Measurements from ENCODE around the gene TOPBP1.

DNA sequence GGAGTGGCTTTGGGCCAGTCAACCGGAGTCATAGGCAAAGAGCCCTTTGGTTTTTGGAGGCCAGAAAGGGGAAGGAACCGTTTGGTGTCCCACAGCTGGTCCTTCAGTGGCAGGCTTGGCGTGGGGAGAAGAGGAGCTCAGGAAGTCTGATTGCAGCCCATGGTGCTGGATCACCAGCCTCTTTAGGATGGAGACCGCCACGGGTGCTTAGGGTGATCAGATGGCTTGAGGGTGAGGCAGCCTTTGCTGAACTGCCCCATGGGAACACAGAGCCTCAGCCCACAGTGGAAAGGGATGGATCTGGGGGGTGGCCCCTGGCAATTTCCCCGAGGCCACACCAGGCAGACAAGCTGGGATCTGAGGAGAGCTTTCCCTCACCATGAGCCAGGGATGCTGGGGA is 38.6 kb upstream of the TOPBP1 start:
- TF ChIP-seq, protein P1, sequence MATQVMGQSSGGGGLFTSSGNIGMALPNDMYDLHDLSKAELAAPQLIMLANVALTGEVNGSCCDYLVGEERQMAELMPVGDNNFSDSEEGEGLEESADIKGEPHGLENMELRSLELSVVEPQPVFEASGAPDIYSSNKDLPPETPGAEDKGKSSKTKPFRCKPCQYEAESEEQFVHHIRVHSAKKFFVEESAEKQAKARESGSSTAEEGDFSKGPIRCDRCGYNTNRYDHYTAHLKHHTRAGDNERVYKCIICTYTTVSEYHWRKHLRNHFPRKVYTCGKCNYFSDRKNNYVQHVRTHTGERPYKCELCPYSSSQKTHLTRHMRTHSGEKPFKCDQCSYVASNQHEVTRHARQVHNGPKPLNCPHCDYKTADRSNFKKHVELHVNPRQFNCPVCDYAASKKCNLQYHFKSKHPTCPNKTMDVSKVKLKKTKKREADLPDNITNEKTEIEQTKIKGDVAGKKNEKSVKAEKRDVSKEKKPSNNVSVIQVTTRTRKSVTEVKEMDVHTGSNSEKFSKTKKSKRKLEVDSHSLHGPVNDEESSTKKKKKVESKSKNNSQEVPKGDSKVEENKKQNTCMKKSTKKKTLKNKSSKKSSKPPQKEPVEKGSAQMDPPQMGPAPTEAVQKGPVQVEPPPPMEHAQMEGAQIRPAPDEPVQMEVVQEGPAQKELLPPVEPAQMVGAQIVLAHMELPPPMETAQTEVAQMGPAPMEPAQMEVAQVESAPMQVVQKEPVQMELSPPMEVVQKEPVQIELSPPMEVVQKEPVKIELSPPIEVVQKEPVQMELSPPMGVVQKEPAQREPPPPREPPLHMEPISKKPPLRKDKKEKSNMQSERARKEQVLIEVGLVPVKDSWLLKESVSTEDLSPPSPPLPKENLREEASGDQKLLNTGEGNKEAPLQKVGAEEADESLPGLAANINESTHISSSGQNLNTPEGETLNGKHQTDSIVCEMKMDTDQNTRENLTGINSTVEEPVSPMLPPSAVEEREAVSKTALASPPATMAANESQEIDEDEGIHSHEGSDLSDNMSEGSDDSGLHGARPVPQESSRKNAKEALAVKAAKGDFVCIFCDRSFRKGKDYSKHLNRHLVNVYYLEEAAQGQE (IDR thresholded peaks at IDR 0.05; ENCODE audit: insufficient replicate concordance, low read depth) = no peak
- TF ChIP-seq, protein P2, sequence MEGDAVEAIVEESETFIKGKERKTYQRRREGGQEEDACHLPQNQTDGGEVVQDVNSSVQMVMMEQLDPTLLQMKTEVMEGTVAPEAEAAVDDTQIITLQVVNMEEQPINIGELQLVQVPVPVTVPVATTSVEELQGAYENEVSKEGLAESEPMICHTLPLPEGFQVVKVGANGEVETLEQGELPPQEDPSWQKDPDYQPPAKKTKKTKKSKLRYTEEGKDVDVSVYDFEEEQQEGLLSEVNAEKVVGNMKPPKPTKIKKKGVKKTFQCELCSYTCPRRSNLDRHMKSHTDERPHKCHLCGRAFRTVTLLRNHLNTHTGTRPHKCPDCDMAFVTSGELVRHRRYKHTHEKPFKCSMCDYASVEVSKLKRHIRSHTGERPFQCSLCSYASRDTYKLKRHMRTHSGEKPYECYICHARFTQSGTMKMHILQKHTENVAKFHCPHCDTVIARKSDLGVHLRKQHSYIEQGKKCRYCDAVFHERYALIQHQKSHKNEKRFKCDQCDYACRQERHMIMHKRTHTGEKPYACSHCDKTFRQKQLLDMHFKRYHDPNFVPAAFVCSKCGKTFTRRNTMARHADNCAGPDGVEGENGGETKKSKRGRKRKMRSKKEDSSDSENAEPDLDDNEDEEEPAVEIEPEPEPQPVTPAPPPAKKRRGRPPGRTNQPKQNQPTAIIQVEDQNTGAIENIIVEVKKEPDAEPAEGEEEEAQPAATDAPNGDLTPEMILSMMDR (IDR thresholded peaks at IDR 0.05; ENCODE audit: insufficient read depth, low read length) = no peak
- TF ChIP-seq POLR2AphosphoS5 (IDR thresholded peaks at IDR 0.05; ENCODE audit: low read depth) = no peak
- TF ChIP-seq GABPA (IDR thresholded peaks at IDR 0.05; ENCODE audit: low read depth) = no peak
